HG03135 (cell line): ENCODE results near the gene SHQ1.
"Not testable (repeated sequence)": the region's sequence is repeated elsewhere in the genome, so short reads cannot be mapped to it uniquely, and the experiment has no call there.

ENCODE experiments used
- ATAC-seq: cut with Tn5 transposase; IDR thresholded peaks from one replicate; pipeline ENCODE4 v1.9.1; 2021; ENCODE audit warnings: mild to moderate bottlenecking, moderate library complexity; ENCODE audit not compliant: unreplicated experiment

The SHQ1 gene

DNA sequence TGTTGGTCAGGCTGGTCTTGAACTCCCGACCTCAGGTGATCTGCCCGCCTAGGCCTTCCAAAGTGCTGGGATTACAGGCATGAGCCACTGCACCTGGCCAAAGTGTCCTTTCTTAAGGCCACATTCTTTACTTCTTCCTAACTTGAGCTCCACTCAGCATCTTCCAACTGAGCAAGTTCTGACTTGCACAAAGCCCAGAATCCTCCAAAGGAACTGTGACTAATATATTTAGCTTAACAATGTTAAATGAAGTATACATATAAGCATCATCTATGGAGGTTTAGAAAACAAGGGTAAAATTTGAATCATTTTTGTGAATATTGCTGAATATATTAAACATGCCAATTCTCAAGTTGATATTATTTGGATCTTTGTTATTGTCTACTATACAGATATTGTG is 93.7 kb downstream of the SHQ1 start:
- ATAC-seq: no peak

DNA sequence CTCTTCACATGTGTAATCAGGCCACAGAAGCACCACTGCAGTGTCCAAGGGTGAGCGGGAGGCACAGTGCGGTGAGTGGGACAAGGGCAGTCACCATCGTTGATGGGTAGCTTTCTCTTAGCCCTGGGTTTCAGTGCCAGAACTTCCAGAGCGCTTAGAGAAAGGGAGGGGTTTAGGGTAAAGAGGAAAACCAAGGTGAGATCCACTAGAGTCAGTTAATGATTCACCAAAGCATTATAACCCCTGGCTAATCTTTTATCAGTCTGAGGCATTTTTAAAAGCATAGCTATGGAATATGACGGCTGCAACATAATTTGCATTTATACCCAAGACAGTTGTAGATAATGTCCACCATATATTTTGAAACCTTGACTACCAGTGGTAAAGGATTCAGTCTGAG is 94.8 kb downstream of the SHQ1 start:
- ATAC-seq: no peak

DNA sequence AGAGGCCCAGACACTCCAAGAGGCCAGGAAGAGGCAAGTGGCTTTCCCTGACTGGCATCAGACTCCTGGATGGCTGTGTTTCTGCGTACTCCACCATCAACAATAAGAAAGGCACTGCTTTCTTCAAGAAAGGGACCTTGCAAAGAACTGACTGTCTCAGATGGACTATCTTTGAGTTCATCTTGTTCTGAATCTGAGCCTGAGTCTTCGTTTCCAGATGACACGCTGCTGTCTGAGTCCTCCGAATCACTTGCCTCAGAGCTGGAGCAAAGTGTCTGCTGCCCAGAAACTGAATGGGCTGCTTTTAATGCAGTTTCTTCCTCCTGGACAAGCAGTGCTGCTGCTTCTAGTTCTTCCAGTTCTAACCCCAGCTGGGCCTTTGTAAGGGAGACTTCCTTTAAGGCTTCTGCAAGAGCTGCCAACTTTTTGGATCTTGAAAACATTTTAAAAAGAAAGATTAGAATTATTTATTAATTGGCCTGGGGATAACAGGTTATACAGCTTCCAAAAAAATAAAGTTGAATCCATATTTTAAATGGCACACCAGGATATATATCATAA is 97.8 kb downstream of the SHQ1 start:
- ATAC-seq: no peak

DNA sequence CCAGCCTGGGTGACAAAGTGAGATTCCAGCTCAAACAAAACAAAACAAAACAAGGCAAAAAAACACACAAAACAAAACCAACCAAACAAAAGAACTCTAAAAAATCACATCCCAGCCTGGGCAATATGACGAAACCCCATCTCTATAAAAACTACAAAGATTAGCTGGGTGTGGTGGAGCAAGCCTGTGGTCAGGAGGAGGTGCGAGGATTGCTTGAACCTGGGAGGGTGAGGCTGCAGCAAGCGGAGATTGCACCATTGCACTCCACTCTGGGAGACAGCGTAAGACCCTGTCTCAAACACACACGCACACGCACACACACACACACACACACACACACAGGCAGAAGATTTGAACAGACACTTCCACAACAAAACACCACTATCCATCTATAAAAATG is 99.6 kb downstream of the SHQ1 start:
- no peak for ATAC-seq

DNA sequence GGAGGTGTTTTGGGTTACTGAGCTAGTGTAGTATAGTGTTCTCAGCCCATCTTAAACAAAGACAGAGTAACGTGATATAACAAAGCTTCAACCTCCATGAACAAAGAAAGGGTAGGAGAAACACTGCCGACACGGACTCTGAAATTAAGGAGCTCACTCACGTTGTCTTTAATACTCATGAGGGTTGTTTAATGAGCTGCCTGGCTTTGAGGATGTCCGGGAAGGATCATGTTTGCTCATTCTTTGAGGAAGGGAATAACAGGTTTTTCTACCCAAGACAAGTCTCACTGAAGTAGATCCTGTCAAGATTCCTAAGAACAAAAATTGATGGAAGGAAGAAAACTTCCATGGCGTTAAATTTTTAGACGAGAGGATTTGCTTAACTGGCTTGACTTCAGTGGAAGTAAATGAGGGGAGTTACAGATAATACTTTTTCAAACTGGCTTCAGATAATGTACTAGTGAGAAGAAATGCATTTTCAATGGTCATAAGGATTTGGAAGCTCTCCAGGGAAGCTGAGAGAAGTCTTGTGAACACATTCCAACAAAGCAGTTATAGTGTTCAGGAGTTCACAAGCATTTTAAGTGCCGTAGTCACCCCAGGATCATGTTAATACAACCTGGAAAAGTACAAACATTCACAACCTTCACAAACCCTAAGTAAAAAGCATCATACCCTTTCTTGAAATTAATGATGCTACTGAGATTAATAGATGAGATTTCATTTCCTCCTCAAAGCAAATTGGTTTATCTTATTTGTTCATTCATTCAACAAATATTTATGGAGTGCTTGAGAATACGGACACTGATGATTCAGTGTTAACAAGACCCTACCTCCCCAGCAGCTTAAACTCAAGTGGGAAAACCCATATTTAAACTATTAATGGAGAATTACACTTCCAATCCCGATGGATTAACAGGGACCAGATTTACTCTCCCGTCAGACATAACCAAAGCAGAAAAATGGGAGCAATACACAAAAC is 101.5 kb downstream of the SHQ1 start:
- no peak for ATAC-seq

DNA sequence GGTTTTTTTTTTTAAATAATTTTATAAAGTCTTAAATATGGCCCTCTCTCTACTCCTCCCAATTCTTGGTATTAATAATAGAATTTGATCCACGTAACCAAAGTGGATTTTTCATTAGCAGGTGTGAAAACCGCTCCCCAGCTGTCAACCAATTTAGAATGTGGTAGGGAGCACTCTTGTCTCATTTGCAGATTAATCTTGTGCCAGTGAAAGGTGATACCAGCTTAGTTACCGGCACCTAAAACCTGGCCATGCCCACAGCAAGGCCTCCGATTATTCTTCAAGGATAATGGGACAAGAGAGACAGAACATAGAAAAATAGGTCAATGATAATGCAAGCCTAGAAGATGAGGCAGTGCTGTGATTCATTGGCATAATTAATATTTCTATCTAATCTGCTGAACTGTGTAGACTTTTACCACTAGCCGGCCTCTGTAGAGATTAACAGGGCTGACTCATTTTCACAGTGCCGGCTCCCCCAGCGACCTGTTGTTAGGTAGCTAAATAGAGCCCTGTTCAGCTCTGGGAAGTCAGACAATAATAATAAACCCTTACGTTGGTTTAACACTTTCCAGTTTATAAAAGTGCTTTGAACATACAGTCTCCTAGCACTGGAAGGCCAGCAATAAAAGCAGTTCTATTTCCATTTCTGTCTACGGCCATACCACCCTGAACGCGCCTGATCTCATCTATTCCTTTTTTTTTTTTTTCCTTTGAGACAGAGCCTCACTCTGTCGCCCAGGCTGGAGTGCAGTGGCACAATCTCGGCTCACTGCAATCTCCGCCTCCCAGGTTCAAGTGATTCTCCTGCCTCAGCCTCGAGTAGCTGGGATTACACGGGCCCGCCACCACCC is 102.9 kb downstream of the SHQ1 start:
- no peak for ATAC-seq

DNA sequence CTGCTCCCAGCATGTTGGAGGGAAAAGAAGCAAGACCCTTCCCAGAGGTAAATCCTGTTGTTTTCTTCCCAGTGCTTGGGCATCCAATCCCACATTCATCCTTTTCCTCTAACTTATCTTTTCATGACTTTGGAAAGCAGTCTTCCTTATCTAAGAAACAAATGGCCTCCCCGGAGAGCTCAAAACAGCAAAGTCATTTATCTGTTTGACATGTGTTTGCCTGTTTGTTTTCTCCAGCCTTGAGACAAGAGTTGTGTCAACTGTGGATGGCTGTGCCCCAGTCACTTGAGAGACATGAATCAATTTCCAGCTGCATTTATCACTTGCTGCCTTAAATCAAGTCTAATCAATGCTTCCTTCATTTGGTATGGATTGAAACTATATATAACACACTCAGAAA is 103.9 kb downstream of the SHQ1 start:
- ATAC-seq: no peak

DNA sequence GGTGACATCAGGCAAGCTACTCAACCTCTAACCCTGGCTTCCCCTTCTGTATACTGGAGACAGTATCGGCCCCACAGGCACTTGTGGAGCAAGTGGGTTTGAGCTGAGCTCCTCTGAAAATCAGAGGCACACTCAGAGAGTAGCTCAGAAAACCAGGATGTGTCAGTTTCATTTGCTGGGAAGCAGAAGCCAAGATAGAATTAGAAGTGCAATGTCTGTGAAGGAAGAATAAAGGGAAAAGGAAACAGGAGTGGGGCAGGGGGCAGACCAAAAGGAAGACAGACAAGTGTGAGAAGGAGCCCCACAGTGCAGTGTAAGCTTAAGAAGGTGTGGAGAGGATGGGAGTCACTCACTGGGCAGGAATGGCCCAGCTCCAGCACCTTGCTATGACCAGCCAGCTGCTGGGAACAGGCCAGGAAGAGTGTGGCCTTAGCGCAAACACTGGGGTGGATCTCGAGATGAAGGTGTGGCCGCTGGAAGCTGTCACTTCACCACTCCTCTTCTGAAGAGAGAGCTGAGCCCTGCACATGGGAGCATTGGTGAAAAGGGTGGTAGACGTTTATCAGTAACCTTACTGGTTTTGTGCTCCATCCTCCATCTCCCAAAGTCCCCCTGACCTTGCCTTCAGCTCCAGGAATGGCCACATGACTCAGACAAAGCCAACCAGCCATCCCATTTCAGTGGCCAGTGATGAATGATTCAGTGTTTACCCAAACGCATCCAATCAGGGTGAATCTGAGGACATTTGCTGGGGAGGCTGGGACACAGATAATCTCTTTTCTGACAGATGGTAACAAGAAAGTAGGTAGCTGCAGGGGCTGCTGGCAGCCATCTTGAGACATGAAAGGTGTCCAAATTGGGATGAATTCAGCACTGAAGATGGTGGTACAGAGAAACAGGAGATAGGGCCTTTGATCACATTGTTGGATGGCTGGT is 108.4 kb downstream of the SHQ1 start:
- no peak for ATAC-seq

DNA sequence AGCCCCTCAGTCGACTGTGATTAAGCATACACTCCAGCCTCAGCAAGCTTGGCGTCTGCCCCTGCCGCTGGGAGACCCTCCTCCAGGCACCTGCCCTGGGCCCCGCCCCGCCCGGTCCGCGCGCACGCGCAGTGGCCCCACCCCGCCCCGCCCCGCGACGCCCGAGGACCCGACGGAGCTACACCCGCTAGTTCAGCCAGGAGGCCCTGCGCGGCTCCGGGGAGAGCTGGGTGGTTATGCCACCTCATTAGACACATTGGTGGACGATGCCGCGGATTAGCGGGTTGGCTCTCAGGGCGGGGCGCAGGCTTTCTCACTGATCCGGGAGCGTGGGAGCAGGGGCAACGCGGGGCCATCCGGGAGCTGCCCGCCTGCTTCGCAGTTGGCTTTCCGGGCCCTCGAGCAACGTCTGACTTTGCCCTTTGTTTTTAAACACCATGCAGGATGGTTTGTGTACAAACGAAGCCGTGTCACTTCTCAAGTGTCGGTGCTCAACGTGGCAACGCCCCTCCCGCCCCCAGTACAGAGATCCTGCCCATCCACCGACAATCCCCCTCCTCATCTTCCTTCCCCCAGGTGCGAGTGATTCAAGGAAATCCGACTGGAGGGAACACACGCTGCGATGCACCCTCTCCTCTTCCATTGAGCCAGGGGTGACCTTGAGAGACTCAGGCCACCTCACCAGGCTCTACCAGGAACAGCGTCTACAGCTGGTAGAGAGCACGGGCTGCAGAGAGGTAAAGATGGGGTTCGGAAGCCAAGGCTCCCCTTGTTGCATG is 109.3 kb downstream of the SHQ1 start:
- no peak for ATAC-seq

DNA sequence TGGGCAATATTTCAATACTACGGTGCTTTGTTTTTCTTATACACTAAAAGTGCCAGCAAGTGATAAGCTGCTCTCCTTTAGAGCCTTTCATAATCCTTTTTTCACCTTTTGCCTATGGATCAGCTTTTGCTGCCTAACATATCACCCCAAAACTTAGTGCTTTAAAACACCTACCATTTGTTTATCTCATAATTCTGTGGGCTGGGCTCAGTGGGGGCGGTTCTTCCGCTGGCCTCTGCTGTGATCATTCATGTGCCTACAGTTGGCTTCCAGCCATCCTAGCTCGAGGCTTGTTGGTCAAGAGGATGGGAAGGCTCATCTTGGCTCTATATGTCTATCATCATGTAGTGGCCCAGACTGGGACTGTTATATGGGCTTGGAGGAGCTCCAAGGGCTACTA is 113.2 kb downstream of the SHQ1 start:
- ATAC-seq: not testable (repeated sequence)

DNA sequence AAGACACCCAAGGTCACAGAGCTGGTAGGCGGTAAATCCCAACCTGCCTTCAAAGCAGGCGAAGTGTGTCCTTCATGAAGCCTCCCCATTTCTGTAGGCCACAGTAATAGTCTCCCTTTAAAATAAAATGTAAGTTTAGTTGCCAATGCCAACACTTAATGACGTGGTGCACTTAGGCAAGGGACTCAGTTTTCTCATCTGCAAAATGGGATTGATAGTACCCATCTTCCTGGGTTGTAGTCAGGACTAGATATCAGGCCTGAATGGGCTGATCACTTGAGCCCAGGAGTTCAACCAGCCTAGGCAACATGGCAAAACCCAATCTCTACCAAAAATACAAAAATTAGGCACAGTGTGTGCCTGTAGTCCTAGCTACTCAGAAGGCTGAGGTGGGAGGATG is 114.6 kb downstream of the SHQ1 start:
- no peak for ATAC-seq

DNA sequence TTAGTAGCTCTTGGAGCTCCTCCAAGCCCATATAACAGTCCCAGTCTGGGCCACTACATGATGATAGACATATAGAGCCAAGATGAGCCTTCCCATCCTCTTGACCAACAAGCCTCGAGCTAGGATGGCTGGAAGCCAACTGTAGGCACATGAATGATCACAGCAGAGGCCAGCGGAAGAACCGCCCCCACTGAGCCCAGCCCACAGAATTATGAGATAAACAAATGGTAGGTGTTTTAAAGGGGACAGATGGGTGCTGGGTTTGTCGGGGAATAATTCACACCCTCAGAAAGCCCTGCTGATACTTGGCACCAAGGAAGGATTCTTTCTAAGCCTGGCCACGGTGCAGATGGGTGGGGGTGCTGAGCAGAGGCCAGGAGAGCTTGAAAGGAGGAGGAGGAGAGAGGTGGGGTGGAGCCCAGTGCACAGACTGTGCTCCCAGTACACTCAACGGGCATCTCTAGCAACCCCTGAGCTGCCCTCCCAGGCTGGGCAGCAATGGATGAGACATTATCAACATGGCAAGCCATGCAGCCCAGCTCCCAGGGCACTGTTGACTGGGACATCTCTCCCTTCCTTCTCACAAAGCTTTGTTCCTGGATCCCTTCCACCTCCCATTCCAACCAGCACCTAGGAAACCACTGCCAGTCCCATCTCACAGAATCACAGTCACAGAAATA is 115.4 kb downstream of the SHQ1 start:
- ATAC-seq: not testable (repeated sequence)

DNA sequence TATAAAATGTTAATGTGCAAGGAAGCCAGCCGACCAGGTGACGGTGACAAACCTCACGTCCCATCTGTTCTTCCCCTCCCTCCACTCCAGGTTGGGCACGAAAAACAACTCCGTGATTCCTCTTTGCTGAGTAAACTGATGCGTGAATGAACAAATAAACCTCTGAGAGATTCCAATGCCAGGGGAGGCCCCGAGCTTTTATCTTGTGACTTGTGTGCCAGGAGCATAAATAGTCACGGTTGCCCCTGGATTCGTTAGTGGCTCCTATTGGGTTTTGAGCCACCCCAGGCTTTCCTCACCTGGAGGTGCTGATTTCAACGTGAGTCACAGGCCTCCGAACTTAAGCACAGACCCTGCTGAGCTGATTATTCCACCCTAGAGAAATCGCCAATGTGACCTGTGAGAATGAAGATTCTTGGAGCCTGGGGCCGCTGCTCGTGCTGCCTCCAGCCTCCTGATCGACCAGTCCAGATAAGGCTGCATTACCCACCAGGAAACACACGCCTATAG is 119.2 kb downstream of the SHQ1 start:
- ATAC-seq: no peak

DNA sequence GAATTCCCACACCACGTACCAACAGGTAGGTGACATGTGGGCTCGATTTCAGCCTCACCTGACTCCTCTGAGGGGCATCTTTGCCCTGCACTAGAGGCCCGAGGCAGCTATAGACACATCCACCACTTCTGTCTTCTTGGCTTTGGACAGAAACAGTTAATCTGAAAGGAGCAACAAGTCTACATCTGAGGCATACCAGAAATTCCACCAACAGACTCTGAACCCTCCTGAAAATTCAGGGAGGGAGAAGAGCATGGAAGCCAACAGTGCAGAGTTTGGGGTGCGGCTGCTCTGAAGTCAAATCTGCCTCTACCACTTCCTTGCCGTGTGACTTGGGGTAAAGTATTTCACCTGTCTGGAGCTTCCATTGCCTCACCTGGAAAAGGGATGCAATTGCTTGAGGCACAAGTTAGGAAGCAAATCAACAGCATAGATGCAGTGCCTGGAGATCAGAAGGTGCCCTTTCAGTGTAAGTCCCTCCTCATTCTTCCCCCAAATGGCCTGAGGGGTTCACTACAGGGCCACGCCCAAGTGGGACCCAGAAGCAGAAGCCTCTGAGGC is 119.8 kb downstream of the SHQ1 start:
- ATAC-seq: no peak

DNA sequence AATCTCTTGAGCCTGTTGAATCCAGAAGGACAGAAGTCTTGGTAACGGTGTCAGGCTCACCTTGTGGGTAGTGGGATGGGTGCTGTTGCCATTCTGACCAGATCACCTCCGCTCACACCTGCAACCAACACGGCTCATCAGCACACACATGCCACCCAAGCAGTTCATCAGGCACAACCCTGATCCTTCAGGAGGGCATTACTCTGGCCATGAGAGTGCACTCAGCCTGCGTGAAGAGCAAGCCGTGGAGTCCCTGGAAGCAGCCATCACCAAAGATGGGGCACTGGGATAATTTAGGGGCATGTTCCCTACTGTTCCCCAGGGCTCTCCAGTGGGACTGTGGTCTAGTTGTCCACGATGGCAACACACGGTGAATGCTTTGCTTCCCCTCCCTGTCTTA is 120.5 kb downstream of the SHQ1 start:
- ATAC-seq: no peak

DNA sequence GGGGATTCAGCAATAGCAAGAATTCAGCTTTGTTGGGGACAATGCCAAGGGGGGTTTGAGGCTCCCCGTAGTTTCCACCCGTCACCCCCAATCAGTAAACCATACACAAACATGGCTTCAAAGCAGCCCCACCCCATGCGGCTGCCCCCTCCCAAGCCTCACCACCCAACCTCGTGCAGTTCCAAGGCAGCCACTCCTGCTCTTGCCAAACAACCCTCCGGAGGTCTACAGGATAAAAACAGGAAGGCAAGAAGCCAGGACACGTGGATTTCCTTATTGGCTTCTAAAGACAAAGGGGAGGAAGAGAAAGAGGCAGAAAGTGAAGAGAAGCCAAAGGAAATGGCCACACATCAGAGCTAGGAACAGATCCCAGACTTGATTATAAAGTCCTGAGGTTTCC is 121.1 kb downstream of the SHQ1 start:
- no peak for ATAC-seq

DNA sequence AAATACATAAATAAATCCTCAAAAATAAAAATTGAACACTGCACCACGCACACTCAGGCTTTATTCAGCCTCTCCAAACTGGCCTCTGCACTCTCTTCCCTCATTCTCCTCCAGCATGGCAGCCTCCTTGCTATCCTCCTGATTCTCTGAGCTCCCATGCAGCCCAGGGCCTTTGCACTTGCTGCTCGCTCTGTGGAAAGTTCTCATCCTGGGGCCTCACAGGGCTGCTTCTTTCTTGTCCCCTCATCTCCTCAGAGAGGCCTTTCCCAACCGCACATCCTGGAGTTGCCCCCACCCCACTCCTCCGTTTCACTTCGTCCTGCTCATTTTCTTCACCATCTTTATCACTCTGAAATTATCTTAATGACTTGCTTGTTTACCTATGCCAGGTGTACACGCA is 123.0 kb downstream of the SHQ1 start:
- no peak for ATAC-seq

DNA sequence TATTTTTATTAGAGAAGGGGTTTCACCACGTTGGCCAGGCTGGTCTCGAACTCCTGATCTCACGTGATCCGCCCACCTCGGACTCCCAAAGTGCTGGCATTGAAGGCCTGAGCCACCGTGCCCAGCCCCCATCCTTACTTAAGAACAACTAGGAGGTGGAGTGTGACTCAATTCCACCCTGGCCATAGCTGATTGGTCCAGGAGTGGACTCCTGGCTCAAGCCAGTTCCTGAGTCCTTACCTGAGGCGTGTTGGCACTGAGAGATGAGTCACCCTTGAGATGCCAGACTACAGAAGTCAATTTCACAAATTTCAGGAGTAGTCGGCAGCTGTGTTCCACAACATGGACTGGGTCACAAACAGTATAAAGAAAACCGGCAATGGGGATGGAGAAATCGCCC is 124.2 kb downstream of the SHQ1 start:
- no peak for ATAC-seq
